Astrocyte (in vitro differentiated cells and primary cell): ENCODE data around the gene PHLDA1.

Experiments used
- CTCF ChIP-seq: IDR thresholded peaks from 2 replicates; pipeline ENCODE4 v1.5.1; 2011; ENCODE audit warnings: low read depth, mild to moderate bottlenecking, inconsistent platforms, low read length, moderate library complexity; ENCODE audit not compliant: insufficient read depth
- EZH2 ChIP-seq: IDR thresholded peaks from 2 replicates; pipeline ENCODE4 v1.6.1; 2012; ENCODE audit warnings: mild to moderate bottlenecking, low read length, inconsistent platforms; ENCODE audit not compliant: insufficient read depth

- TF ChIP-seq EZH2 (no peak), CTCF (no peak)
Measured at GRCh38 chr12:76033081-76034011, 1.8 kb upstream of the PHLDA1 start.
